CD4-positive, alpha-beta T cell treated with Interleukin-10 for 1 hour (primary cell): ENCODE measurements around the gene C1QTNF6.

Experiments
- DNase-seq: peaks from one replicate; pipeline ENCODE4 v3.0.0-alpha.2; 2020

Gene C1QTNF6

GRCh38 chr22:37188901-37189466 is 937 bp upstream of the C1QTNF6 start:
- no peak for DNase-seq

GRCh38 chr22:37187552-37187890 is 526 bp downstream of the C1QTNF6 start:
- no peak for DNase-seq

- no peak for DNase-seq
These were observed 987 bp downstream of the C1QTNF6 start for GRCh38 chr22:37186997-37187522.

- peak; percentile 89 for DNase-seq
These were observed 1.6 kb downstream of the C1QTNF6 start for GRCh38 chr22:37186228-37186996.

- DNase-seq = no peak
These were observed 2.3 kb downstream of the C1QTNF6 start for GRCh38 chr22:37185646-37186227.

- no peak for DNase-seq
These were observed 3.1 kb downstream of the C1QTNF6 start for GRCh38 chr22:37184816-37185541.

- no peak for DNase-seq
These were observed 3.7 kb downstream of the C1QTNF6 start for GRCh38 chr22:37184380-37184755.

- DNase-seq = no peak
These were observed 4.3 kb downstream of the C1QTNF6 start for GRCh38 chr22:37183432-37184379.

GRCh38 chr22:37182949-37183245 is 5.2 kb downstream of the C1QTNF6 start:
- DNase-seq = no peak

- no peak for DNase-seq
These were observed 5.7 kb downstream of the C1QTNF6 start for GRCh38 chr22:37182101-37182948.

GRCh38 chr22:37181681-37182080 is 6.4 kb downstream of the C1QTNF6 start:
- DNase-seq = no peak

GRCh38 chr22:37180531-37181231 is 7.4 kb downstream of the C1QTNF6 start:
- no peak for DNase-seq

- DNase-seq = no peak
These were observed 8.2 kb downstream of the C1QTNF6 start for GRCh38 chr22:37179622-37180420.

GRCh38 chr22:37179126-37179470 is 8.9 kb downstream of the C1QTNF6 start:
- no peak for DNase-seq

- DNase-seq = no peak
These were observed 9.5 kb downstream of the C1QTNF6 start for GRCh38 chr22:37178350-37179125.

- DNase-seq = no peak
These were observed 10.3 kb downstream of the C1QTNF6 start for GRCh38 chr22:37177755-37178154.

- DNase-seq = no peak
These were observed 10.8 kb downstream of the C1QTNF6 start for GRCh38 chr22:37177221-37177620.

- DNase-seq = no peak
These were observed 11.5 kb downstream of the C1QTNF6 start for GRCh38 chr22:37176464-37177061.
